A673 (cell line): ENCODE measurements around the gene OR12D2.
"Not testable (repeated sequence)": the region's sequence is repeated elsewhere in the genome, so short reads cannot be mapped to it uniquely, and the experiment has no call there.

ENCODE experiments used
- EZH2 ChIP-seq: fragments of 200-600 bp; sonication (generic); IDR thresholded peaks from 2 replicates; pipeline ENCODE4 v1.6.1; 2017; ENCODE audit warnings: borderline replicate concordance, low read depth, mild to moderate bottlenecking, mixed read lengths, antibody characterized with exemption, low read length; ENCODE audit not compliant: poor library complexity, severe bottlenecking
- TF ChIP-seq, protein P1 (sequence below): fragments of 300-800, 200-600 bp; sonication (generic); conservative IDR thresholded peaks from 2 replicates; pipeline ENCODE4 v1.5.1; 2017; ENCODE audit warnings: low read depth, mild to moderate bottlenecking, antibody characterized with exemption, low read length, moderate library complexity, mixed read lengths

DNA sequence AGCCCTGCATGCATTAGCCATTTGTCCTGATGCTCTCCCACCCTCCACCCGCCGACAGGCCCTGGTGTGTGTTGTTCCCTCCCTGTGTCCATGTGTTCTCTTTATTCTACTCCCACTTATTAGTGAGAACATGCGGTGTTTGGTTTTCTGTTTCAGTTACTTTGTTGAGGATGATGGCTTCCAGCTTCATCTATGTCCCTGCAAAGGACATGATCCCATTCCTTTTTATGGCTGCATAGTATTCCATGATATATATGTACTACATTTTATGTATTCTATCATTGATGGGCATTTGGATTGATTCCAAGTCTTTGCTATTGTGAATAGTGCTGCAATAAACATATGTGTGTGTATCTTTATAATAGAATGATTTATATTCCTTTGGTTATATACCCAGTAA is 46.1 kb upstream of the OR12D2 start:
- TF ChIP-seq, protein P1, sequence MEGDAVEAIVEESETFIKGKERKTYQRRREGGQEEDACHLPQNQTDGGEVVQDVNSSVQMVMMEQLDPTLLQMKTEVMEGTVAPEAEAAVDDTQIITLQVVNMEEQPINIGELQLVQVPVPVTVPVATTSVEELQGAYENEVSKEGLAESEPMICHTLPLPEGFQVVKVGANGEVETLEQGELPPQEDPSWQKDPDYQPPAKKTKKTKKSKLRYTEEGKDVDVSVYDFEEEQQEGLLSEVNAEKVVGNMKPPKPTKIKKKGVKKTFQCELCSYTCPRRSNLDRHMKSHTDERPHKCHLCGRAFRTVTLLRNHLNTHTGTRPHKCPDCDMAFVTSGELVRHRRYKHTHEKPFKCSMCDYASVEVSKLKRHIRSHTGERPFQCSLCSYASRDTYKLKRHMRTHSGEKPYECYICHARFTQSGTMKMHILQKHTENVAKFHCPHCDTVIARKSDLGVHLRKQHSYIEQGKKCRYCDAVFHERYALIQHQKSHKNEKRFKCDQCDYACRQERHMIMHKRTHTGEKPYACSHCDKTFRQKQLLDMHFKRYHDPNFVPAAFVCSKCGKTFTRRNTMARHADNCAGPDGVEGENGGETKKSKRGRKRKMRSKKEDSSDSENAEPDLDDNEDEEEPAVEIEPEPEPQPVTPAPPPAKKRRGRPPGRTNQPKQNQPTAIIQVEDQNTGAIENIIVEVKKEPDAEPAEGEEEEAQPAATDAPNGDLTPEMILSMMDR, result not testable (repeated sequence)
- not testable (repeated sequence) for TF ChIP-seq EZH2
